Neural cell (in vitro differentiated cells): ENCODE data around the gene GNAI2. TPM values are rescaled to one million over a fixed set of nuclear protein-coding genes. Genes with fewer than 3 reads are reported as not detected.

Experiments
- H2AFZ ChIP-seq: fragments of 200-600, 300-800 bp; sonication (generic), shearing (Covaris generic); 2 replicates; pipeline ENCODE4 v1.6.0; 2014; ENCODE audit warnings: low read depth, mild to moderate bottlenecking, antibody characterized with exemption, low read length, moderate library complexity
- H3F3A ChIP-seq: fragments of 200-600 bp; shearing (Covaris generic); 2 replicates; pipeline ENCODE4 v1.6.1; 2016; ENCODE audit warnings: mild to moderate bottlenecking, moderate library complexity, mixed read lengths, antibody characterized with exemption, low read length; ENCODE audit not compliant: insufficient read depth, poor library complexity, severe bottlenecking
- H3K27ac ChIP-seq: fragments of 200-600, 300-800 bp; sonication (generic), shearing (Covaris generic); 2 replicates; pipeline ENCODE4 v1.5.1; 2014; ENCODE audit warnings: mild to moderate bottlenecking, low read length, moderate library complexity
- H3K27me3 ChIP-seq: fragments of 300-800, 200-600 bp; sonication (generic), shearing (Covaris generic); 2 replicates; pipeline ENCODE4 v1.6.0; 2014; ENCODE audit warnings: mild to moderate bottlenecking, low read depth, low read length, moderate library complexity; ENCODE audit not compliant: insufficient read depth
- H3K36me3 ChIP-seq: fragments of 300-800, 200-600 bp; sonication (generic), shearing (Covaris generic); 2 replicates; pipeline ENCODE4 v1.5.1; 2014; ENCODE audit warnings: mild to moderate bottlenecking, antibody characterized with exemption, low read length, moderate library complexity; ENCODE audit not compliant: insufficient read depth
- H3K4me2 ChIP-seq: fragments of 300-800, 200-600 bp; sonication (generic), shearing (Covaris generic); 2 replicates; pipeline ENCODE4 v1.6.0; 2014; ENCODE audit warnings: mild to moderate bottlenecking, low read length
- H3K4me3 ChIP-seq: fragments of 300-800, 200-600 bp; sonication (generic), shearing (Covaris generic); 2 replicates; pipeline ENCODE4 v1.5.1; 2014; ENCODE audit warnings: mild to moderate bottlenecking, low read length, moderate library complexity
- H3K79me2 ChIP-seq: fragments of 200-600 bp; shearing (Covaris generic); replicated peaks from 2 replicates; pipeline ENCODE4 v1.6.0; 2014; ENCODE audit warnings: mild to moderate bottlenecking, low read length, moderate library complexity; ENCODE audit not compliant: insufficient read depth
- H3K9ac ChIP-seq: fragments of 300-800, 200-600 bp; sonication (generic), shearing (Covaris generic); 2 replicates; pipeline ENCODE4 v1.6.1; 2016; ENCODE audit warnings: mild to moderate bottlenecking, low read length, mixed read lengths
- H3K9me2 ChIP-seq: fragments of 200-600 bp; shearing (Covaris generic); 2 replicates; pipeline ENCODE4 v1.6.1; 2016; ENCODE audit warnings: mild to moderate bottlenecking, low read length, mixed read lengths; ENCODE audit not compliant: insufficient read depth
- H3K9me3 ChIP-seq: fragments of 200-600, 300-800 bp; sonication (generic), shearing (Covaris generic); 2 replicates; pipeline ENCODE4 v1.6.1; 2016; ENCODE audit warnings: mild to moderate bottlenecking, mixed run types, low read length, moderate library complexity, mixed read lengths
- H4K20me1 ChIP-seq: fragments of 200-600 bp; shearing (Covaris generic); 2 replicates; pipeline ENCODE4 v1.6.1; 2016; ENCODE audit warnings: mild to moderate bottlenecking, mixed run types; ENCODE audit not compliant: insufficient read depth
- CTCF ChIP-seq: fragments of 450-650 bp; IDR thresholded peaks from 2 replicates; pipeline ENCODE4 v1.5.1; 2014; ENCODE audit warnings: antibody characterized with exemption, mild to moderate bottlenecking, moderate library complexity; ENCODE audit not compliant: poor library complexity, severe bottlenecking
- EP300 ChIP-seq: fragments of 450-650 bp; conservative IDR thresholded peaks from 2 replicates; pipeline ENCODE4 v1.6.1; 2014; ENCODE audit warnings: antibody characterized with exemption, mild to moderate bottlenecking, moderate library complexity; ENCODE audit not compliant: poor library complexity, severe bottlenecking
- EZH2 ChIP-seq: fragments of 200-600, 300-800 bp; shearing (Covaris generic), sonication (generic); IDR thresholded peaks from 2 replicates; pipeline ENCODE4 v1.6.1; 2014; ENCODE audit warnings: antibody characterized with exemption, low read length, borderline replicate concordance, mild to moderate bottlenecking; ENCODE audit not compliant: insufficient read depth, poor library complexity, severe bottlenecking
- MXI1 ChIP-seq: fragments of 450-650 bp; conservative IDR thresholded peaks from 2 replicates; pipeline ENCODE4 v1.6.1; 2014; ENCODE audit warnings: antibody characterized with exemption, mild to moderate bottlenecking; ENCODE audit not compliant: poor library complexity, severe bottlenecking
- POLR2AphosphoS5 ChIP-seq: IDR thresholded peaks from 2 replicates; pipeline ENCODE4 v1.6.1; 2012
- RAD21 ChIP-seq: fragments of 450-650 bp; conservative IDR thresholded peaks from 2 replicates; pipeline ENCODE4 v1.6.1; 2014; ENCODE audit warnings: antibody characterized with exemption, mild to moderate bottlenecking, moderate library complexity
- REST ChIP-seq: IDR thresholded peaks from 2 replicates; pipeline ENCODE4 v1.6.1; 2012; ENCODE audit warnings: borderline replicate concordance
- SMC3 ChIP-seq: fragments of 450-650 bp; conservative IDR thresholded peaks from 2 replicates; pipeline ENCODE4 v1.6.1; 2014; ENCODE audit warnings: antibody characterized with exemption, mild to moderate bottlenecking, moderate library complexity; ENCODE audit not compliant: poor library complexity
- TAF1 ChIP-seq: IDR thresholded peaks from 2 replicates; pipeline ENCODE4 v1.6.1; 2012; ENCODE audit warnings: low read depth
- polyA plus RNA-seq: library from polyadenylated mRNA; depleted of rRNA; stranded (reverse); fragments of >200 nt; gene quantifications from 2 replicates; pipeline ENCODE4 v1.2.3, GENCODE V29; 2014

GNAI2 gene
- polyA plus RNA-seq, 1 donor from 2014 or later, result 101 TPM

GRCh38 chr3:50269460-50269859 is 33.5 kb downstream of the GNAI2 start:
- H3K36me3 ChIP-seq, result no peaks in the 10 kb centered on the region
- peaks cover 6% of the 10 kb centered on the region for H3K27me3 ChIP-seq
- H3K9me2 ChIP-seq, result no peaks in the 10 kb centered on the region
- TF ChIP-seq CTCF (no peak), EP300 (no peak), EZH2 (no peak), POLR2AphosphoS5 (no peak), RAD21 (no peak), SMC3 (no peak), MXI1 (no peak), REST (no peak), TAF1 (no peak)
- H3K4me2 ChIP-seq, result no peak overlapping the region
- H4K20me1 ChIP-seq, result no peaks in the 10 kb centered on the region
- H2AFZ ChIP-seq, result no peak overlapping the region
- no peak overlapping the region for H3K9ac ChIP-seq
- no peak overlapping the region for H3K27ac ChIP-seq
- H3F3A ChIP-seq, result no peaks in the 10 kb centered on the region
- H3K79me2 ChIP-seq, result no peaks in the 10 kb centered on the region
- H3K9me3 ChIP-seq, result no peaks in the 10 kb centered on the region
- H3K4me3 ChIP-seq, result no peak overlapping the region

- no peak overlapping the region for H3K27ac ChIP-seq
- no peak overlapping the region for H3K9ac ChIP-seq
- peaks cover 11% of the 10 kb centered on the region for H3K27me3 ChIP-seq
Observed at GRCh38 chr3:50269977-50270413, 34.0 kb downstream of the GNAI2 start.

More at GRCh38 chr3:50269977-50270413, 34.0 kb downstream of the GNAI2 start:
- TF ChIP-seq POLR2AphosphoS5, result no peak
- TF ChIP-seq TAF1, result no peak
- TF ChIP-seq SMC3, result no peak
- no peak for TF ChIP-seq EP300
- TF ChIP-seq EZH2, result no peak
- TF ChIP-seq CTCF, result no peak
- TF ChIP-seq MXI1, result no peak
- TF ChIP-seq RAD21, result no peak
- Histone ChIP-seq H3K4me2 (no peak overlapping the region), H3F3A (no peaks in the 10 kb centered on the region), H3K4me3 (no peak overlapping the region), H3K9me2 (no peaks in the 10 kb centered on the region), H4K20me1 (no peaks in the 10 kb centered on the region), H2AFZ (no peak overlapping the region), H3K36me3 (no peaks in the 10 kb centered on the region), H3K9me3 (no peaks in the 10 kb centered on the region), H3K79me2 (no peaks in the 10 kb centered on the region)
